DND-41 (cell line): ENCODE measurements around the gene KRT7.

Experiments
- ATAC-seq: fragments of 200-7000 bp; cut with Tn5 transposase; 3 replicates; pipeline ENCODE4 v1.9.1; 2021; ENCODE audit warnings: low read depth; ENCODE audit not compliant: insufficient read depth
- DNase-seq: peaks from one replicate; pipeline ENCODE4 v3.0.0-alpha.2; 2020
- H2AFZ ChIP-seq: 2 replicates; pipeline ENCODE4 v1.6.0; 2012; ENCODE audit warnings: low read depth, low read length
- H3K27ac ChIP-seq: 2 replicates; pipeline ENCODE4 v1.5.1; 2012; ENCODE audit warnings: low read length, inconsistent platforms
- H3K27me3 ChIP-seq: fragments of 200-600 bp; sonication (generic); 2 replicates; pipeline ENCODE4 v1.6.0; 2012; ENCODE audit warnings: low read length, mild to moderate bottlenecking, inconsistent platforms; ENCODE audit not compliant: insufficient read depth, poor library complexity
- H3K36me3 ChIP-seq: 2 replicates; pipeline ENCODE4 v1.5.1; 2012; ENCODE audit warnings: low read length, inconsistent platforms; ENCODE audit not compliant: insufficient read depth
- H3K4me1 ChIP-seq: 2 replicates; pipeline ENCODE4 v1.5.1; 2012; ENCODE audit warnings: mild to moderate bottlenecking, low read length; ENCODE audit not compliant: insufficient read depth
- H3K4me2 ChIP-seq: 2 replicates; pipeline ENCODE4 v1.6.0; 2012; ENCODE audit warnings: mild to moderate bottlenecking, moderate library complexity, low read length, inconsistent platforms; ENCODE audit not compliant: insufficient read depth
- H3K4me3 ChIP-seq, 2 experiments: fragments of 200-600 bp in 1 of 2; shearing (Covaris generic) in 1 of 2; 2 replicates each; pipeline ENCODE4 v1.5.1; 2012 to 2016; ENCODE audit warnings: inconsistent platforms in 2 of 2, low read length in 2 of 2, mild to moderate bottlenecking in 2 of 2, low read depth in 1 of 2, moderate library complexity in 1 of 2
- H3K79me2 ChIP-seq: 2 replicates; pipeline ENCODE4 v1.6.0; 2012; ENCODE audit warnings: low read length, inconsistent platforms; ENCODE audit not compliant: insufficient read depth
- H3K9ac ChIP-seq: 2 replicates; pipeline ENCODE4 v1.6.0; 2012; ENCODE audit warnings: low read depth, mild to moderate bottlenecking, inconsistent platforms, low read length, moderate library complexity
- H3K9me3 ChIP-seq: 2 replicates; pipeline ENCODE4 v1.5.1; 2012; ENCODE audit warnings: low read length, moderate library complexity, mild to moderate bottlenecking, inconsistent platforms; ENCODE audit not compliant: insufficient read depth, severe bottlenecking
- H4K20me1 ChIP-seq: 2 replicates; pipeline ENCODE4 v1.6.0; 2012; ENCODE audit warnings: low read length; ENCODE audit not compliant: insufficient read depth
- EZH2 ChIP-seq: IDR thresholded peaks from 3 replicates; pipeline ENCODE4 v1.6.1; 2012; ENCODE audit warnings: borderline replicate concordance, low read depth, mild to moderate bottlenecking, moderate library complexity, low read length, inconsistent platforms; ENCODE audit not compliant: severe bottlenecking
- TF ChIP-seq, protein P1 (sequence below): IDR thresholded peaks from 2 replicates; pipeline ENCODE4 v1.5.1; 2012; ENCODE audit warnings: borderline replicate concordance, low read length, moderate library complexity, mild to moderate bottlenecking; ENCODE audit not compliant: poor library complexity, severe bottlenecking; ENCODE audit errors: extremely low read depth

KRT7 gene

DNA sequence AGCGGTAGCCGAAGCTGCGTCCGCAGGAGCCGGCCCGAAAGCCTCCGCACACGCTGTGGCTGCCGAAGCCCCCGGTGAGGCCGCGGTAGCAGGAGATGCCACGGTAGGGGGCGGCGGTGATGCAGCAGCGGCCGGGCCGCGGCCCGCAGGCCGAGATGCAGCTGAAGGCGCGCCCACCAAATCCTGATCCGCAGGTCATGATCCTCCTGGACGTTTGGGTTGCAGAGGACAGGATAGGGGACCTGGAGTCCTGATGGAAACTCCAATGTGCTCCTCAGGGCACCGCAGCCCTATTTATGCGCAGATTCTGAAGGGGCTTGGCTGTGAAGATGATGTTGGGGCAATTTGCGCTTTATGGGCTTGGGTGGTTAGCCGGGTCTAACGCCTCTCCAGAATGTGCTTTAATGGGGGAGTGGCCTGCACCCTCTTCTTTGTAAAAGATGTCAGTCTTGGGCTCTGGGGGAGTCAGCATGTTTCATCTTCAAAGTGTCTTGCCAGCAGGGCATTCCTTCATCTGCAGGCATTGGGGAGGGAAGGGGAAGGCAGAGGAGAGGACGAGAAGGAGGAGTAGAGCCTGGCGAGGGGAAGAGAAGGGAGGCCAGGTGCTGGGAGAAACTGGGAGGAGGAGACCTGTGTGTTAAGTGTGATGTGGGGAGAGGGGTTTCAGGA, 58.4 kb downstream of the KRT7 start, which contains the start of gene KRT81:
Gene KRT81, minus strand, starts transcription at position 268 of the 669 bp plus-strand sequence. Its CDS starts 69 bp downstream, at position 199.
- H3K9me3 ChIP-seq: no peaks in the 10 kb centered on the region
- DNase-seq (no peak), ATAC-seq (no peak)
- H2AFZ ChIP-seq: no peak within 1 kb of the TSS
- TF ChIP-seq, protein P1, sequence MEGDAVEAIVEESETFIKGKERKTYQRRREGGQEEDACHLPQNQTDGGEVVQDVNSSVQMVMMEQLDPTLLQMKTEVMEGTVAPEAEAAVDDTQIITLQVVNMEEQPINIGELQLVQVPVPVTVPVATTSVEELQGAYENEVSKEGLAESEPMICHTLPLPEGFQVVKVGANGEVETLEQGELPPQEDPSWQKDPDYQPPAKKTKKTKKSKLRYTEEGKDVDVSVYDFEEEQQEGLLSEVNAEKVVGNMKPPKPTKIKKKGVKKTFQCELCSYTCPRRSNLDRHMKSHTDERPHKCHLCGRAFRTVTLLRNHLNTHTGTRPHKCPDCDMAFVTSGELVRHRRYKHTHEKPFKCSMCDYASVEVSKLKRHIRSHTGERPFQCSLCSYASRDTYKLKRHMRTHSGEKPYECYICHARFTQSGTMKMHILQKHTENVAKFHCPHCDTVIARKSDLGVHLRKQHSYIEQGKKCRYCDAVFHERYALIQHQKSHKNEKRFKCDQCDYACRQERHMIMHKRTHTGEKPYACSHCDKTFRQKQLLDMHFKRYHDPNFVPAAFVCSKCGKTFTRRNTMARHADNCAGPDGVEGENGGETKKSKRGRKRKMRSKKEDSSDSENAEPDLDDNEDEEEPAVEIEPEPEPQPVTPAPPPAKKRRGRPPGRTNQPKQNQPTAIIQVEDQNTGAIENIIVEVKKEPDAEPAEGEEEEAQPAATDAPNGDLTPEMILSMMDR: no peak
- TF ChIP-seq EZH2: no peak
- no peaks in the 10 kb centered on the region; the same call in 1 of the 2 replicates for H4K20me1 ChIP-seq
- H3K79me2 ChIP-seq: no peaks in the 10 kb centered on the region
- H3K27me3 ChIP-seq: peaks cover 13% of the 10 kb centered on the region
- H3K4me3 ChIP-seq: no peak within 1 kb of the TSS
- no peaks in the 10 kb centered on the region for H3K36me3 ChIP-seq
- no peaks in the 10 kb centered on the region for H3K4me1 ChIP-seq
- no peak within 1 kb of the TSS for H3K9ac ChIP-seq
- H3K27ac ChIP-seq: no peak within 1 kb of the TSS
- no peak within 1 kb of the TSS for H3K4me2 ChIP-seq

- DNase-seq (no peak), ATAC-seq (no peak)
- Histone ChIP-seq H4K20me1 (no peaks in the 10 kb centered on the region; the same call in none of the 2 replicates), H2AFZ (no peak overlapping the region), H3K36me3 (no peaks in the 10 kb centered on the region), H3K4me3 (no peak overlapping the region), H3K9me3 (no peaks in the 10 kb centered on the region), H3K4me2 (no peak overlapping the region), H3K27me3 (peaks cover 16% of the 10 kb centered on the region), H3K27ac (no peak overlapping the region), H3K79me2 (no peaks in the 10 kb centered on the region), H3K4me1 (no peaks in the 10 kb centered on the region), H3K9ac (no peak overlapping the region)
- TF ChIP-seq, protein P1: no peak
- no peak for TF ChIP-seq EZH2
Measured at GRCh38 chr12:52293926-52294325, 60.9 kb downstream of the KRT7 start.

DNA sequence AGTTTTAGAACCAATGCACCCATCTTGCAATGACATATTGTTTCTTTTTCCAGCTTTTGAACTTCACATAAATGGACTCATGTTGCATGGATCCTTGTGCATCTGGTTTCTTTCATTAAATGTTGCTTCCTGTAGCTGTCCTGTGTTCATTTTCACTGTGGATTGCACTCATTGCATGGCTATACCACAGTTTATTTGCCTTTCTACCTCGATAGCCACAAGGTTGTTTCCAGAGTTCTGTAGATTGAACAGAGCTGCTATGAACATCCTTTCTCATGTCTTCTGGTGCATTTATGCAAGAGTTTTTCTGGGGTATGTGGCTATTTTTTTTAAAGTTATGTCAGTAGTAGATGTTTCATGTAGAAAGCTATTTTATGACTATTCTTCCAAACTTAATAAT, 61.8 kb downstream of the KRT7 start:
- Histone ChIP-seq H3K9ac (no peak overlapping the region), H3K27ac (no peak overlapping the region), H3K9me3 (no peaks in the 10 kb centered on the region), H3K4me1 (no peaks in the 10 kb centered on the region), H4K20me1 (no peaks in the 10 kb centered on the region; the same call in none of the 2 replicates), H3K79me2 (no peaks in the 10 kb centered on the region), H3K4me3 (no peak overlapping the region), H3K4me2 (no peak overlapping the region), H2AFZ (no peak overlapping the region), H3K27me3 (peaks cover 16% of the 10 kb centered on the region), H3K36me3 (no peaks in the 10 kb centered on the region)
- no peak for ATAC-seq
- TF ChIP-seq EZH2: no peak
- TF ChIP-seq, protein P1: no peak
- DNase-seq: no peak
